Suprapubic skin (tissue), 4 donors: ENCODE data around the gene ARID5A.

ENCODE experiments used
- CTCF ChIP-seq, 2 donors: fragments of 200-600 bp in 1 of 2; fragments of 450-650 bp in 1 of 2; sonication (generic) in 1 of 2; IDR thresholded peaks; one replicate each; pipeline ENCODE4 v1.5.1; 2016 to 2019; ENCODE audit warnings: antibody characterized with exemption in 2 of 2, mild to moderate bottlenecking in 1 of 2, moderate library complexity in 1 of 2
- EP300 ChIP-seq: sonication (generic); formaldehyde crosslinking; IDR thresholded peaks from one replicate; pipeline ENCODE4 v1.6.1; 2017; ENCODE audit warnings: antibody characterized with exemption
- POLR2A ChIP-seq, 2 donors: fragments of 450-650 bp; IDR thresholded peaks; one replicate each; pipeline ENCODE4 v1.6.1; 2017; ENCODE audit warnings: antibody characterized with exemption in 2 of 2, mild to moderate bottlenecking in 2 of 2, moderate library complexity in 2 of 2
- POLR2AphosphoS5 ChIP-seq, 3 donors: sonication (generic); formaldehyde crosslinking; IDR thresholded peaks; one replicate each; pipeline ENCODE4 v1.6.1; 2017; ENCODE audit warnings: antibody characterized with exemption in 3 of 3

GRCh38 chr2:96555146-96555610 lies 18.6 kb downstream of the ARID5A start:
- TF ChIP-seq POLR2AphosphoS5 (IDR thresholded peaks at IDR 0.05) (no peak), CTCF (IDR thresholded peaks at IDR 0.05) (no peak), EP300 (no peak), POLR2A (IDR thresholded peaks at IDR 0.05) (no peak)
